Measurements from ENCODE around the gene OSBP2.

OSBP2 gene

DNA sequence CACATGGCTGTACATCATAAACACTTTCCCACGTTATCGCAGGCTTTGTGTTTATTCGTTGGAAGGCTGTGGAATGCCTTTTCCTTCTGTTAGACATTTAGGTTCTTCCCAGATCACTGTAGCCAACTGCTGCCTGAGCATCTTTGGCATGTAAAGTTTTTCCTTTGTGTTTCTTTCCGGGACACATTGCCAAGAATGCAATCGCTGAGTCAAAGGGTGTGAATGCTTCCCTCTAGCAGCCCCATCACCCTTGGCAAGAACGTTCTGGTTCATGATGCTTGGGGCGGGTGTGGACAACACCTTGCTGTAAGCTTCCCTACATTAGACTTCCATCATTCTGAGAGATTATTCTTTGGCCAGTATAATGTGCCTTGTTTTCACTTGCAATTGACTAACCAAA lies 136.2 kb downstream of the OSBP2 start:
- Histone ChIP-seq H3K9me3 (ENCODE audit: control insufficient read depth, low read length) (no peaks in the 10 kb centered on the region), H3K27me3 (ENCODE audit: control insufficient read depth, insufficient read depth, low read length, poor library complexity, severe bottlenecking) (no peaks in the 10 kb centered on the region), H3K4me3 (ENCODE audit: insufficient read depth, low read depth, low read length) (no peak overlapping the region), H3K27ac (ENCODE audit: insufficient read depth, low read depth, low read length, poor library complexity, severe bottlenecking) (no peak overlapping the region), H3K4me1 (ENCODE audit: control insufficient read depth, insufficient read depth, low read length) (no peaks in the 10 kb centered on the region), H3K36me3 (ENCODE audit: control insufficient read depth, insufficient read depth, low read length) (no peaks in the 10 kb centered on the region)
- 53 to 67% methylated on average over 7 of the region's 7 CpGs for WGBS, 2 experiments

DNA sequence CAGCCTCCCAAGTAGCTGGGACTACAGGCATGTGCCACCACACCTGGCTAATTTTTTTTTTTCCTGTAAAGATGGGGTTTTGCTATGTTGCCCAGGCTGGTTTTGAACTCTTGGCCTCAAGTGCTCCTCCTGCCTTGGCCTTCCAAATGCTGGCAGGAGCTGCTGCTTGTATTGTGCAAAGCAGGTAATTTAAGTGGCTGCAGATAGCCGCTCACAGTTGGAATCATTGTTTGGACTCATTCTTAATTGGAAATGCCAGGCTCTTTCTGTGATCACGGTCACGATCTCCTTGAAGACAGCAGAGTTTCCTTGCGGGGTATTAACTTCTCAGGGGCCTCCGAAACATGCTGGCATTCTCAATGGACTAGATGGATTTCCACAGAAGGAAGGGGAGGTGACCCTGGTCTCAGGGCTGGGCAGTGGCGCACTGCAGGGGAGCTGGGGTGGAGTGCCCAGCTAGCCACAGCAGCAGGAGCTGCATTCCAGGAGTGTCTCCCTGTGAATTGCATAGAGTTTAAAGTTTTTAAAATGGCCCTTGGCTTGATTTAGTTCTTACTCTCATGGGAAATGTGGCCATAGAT lies 137.8 kb downstream of the OSBP2 start:
- H3K9me3 ChIP-seq (ENCODE audit: control insufficient read depth, low read length), result no peaks in the 10 kb centered on the region
- no peaks in the 10 kb centered on the region for H3K4me1 ChIP-seq (ENCODE audit: control insufficient read depth, insufficient read depth, low read length)
- no peak overlapping the region for H3K27ac ChIP-seq (ENCODE audit: insufficient read depth, low read depth, low read length, poor library complexity, severe bottlenecking)
- no peaks in the 10 kb centered on the region for H3K36me3 ChIP-seq (ENCODE audit: control insufficient read depth, insufficient read depth, low read length)
- H3K4me3 ChIP-seq (ENCODE audit: insufficient read depth, low read depth, low read length), result no peak overlapping the region
- H3K27me3 ChIP-seq (ENCODE audit: control insufficient read depth, insufficient read depth, low read length, poor library complexity, severe bottlenecking), result no peaks in the 10 kb centered on the region
- 89 to 91% methylated on average over 6 of the region's 6 CpGs for WGBS, 2 experiments

GRCh38 chr22:30833322-30833721 lies 138.6 kb downstream of the OSBP2 start:
- Histone ChIP-seq H3K27me3 (ENCODE audit: control insufficient read depth, insufficient read depth, low read length, poor library complexity, severe bottlenecking) (no peaks in the 10 kb centered on the region), H3K36me3 (ENCODE audit: control insufficient read depth, insufficient read depth, low read length) (no peaks in the 10 kb centered on the region), H3K4me1 (ENCODE audit: control insufficient read depth, insufficient read depth, low read length) (no peaks in the 10 kb centered on the region), H3K4me3 (ENCODE audit: insufficient read depth, low read depth, low read length) (no peak overlapping the region), H3K27ac (ENCODE audit: insufficient read depth, low read depth, low read length, poor library complexity, severe bottlenecking) (no peak overlapping the region), H3K9me3 (ENCODE audit: control insufficient read depth, low read length) (no peaks in the 10 kb centered on the region)
- WGBS, 2 experiments, result 94 to 97% methylated on average over 2 of the region's 2 CpGs

DNA sequence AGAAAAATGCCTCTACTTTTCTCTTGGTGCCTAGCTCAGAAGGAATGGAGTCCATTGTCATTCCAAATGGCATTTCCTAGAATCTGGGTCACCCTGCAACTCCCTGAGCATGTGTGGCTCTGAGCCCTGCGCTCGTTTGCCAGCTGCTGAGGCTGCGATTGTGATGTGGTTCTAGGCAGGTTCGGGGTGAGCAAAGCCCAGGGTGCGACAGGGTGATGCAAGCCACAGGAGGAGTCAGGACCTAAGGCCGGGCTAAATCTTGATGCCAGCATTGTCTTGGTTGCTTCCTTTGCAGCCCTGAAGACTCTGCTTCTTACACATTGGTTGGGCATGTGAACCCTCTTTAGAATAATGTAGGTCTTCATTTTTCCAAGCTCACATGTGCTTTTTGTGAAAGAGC lies 142.9 kb downstream of the OSBP2 start:
- WGBS, 2 experiments, result 83 to 84% methylated on average over 6 of the region's 6 CpGs

DNA sequence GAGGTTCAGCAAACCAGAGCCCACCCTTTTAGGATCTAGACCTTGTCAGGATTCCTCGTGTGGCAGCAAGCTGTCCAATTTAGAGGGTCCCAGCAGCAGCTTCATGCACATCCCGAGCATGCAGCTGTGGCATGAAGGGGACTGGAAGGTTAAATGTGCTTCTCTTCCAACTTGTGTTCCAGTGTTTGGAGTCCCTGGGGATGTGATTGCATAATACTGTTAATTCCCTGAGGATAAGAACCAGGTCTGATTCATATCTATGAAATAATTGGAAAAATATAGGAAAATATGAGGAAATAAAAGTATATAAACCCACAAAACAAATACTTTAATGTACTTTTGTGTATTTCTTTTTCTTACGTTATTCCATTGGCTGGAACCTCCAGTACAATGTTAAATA lies 143.4 kb downstream of the OSBP2 start:
- 92% methylated on average over 3 of the region's 3 CpGs for WGBS, 2 experiments
- H3K4me3 ChIP-seq (ENCODE audit: insufficient read depth, low read depth, low read length), result no peak overlapping the region
- no peaks in the 10 kb centered on the region for H3K36me3 ChIP-seq (ENCODE audit: control insufficient read depth, insufficient read depth, low read length)
- no peak overlapping the region for H3K27ac ChIP-seq (ENCODE audit: insufficient read depth, low read depth, low read length, poor library complexity, severe bottlenecking)
- H3K9me3 ChIP-seq (ENCODE audit: control insufficient read depth, low read length), result no peaks in the 10 kb centered on the region
- no peaks in the 10 kb centered on the region for H3K27me3 ChIP-seq (ENCODE audit: control insufficient read depth, insufficient read depth, low read length, poor library complexity, severe bottlenecking)
- H3K4me1 ChIP-seq (ENCODE audit: control insufficient read depth, insufficient read depth, low read length), result no peaks in the 10 kb centered on the region

More for the DNA sequence above, 142.9 kb downstream of the OSBP2 start:
- Histone ChIP-seq H3K9me3 (ENCODE audit: control insufficient read depth, low read length) (no peaks in the 10 kb centered on the region), H3K27me3 (ENCODE audit: control insufficient read depth, insufficient read depth, low read length, poor library complexity, severe bottlenecking) (no peaks in the 10 kb centered on the region), H3K36me3 (ENCODE audit: control insufficient read depth, insufficient read depth, low read length) (no peaks in the 10 kb centered on the region), H3K4me1 (ENCODE audit: control insufficient read depth, insufficient read depth, low read length) (no peaks in the 10 kb centered on the region), H3K27ac (ENCODE audit: insufficient read depth, low read depth, low read length, poor library complexity, severe bottlenecking) (no peak overlapping the region), H3K4me3 (ENCODE audit: insufficient read depth, low read depth, low read length) (no peak overlapping the region)

- Histone ChIP-seq H3K4me3 (ENCODE audit: insufficient read depth, low read depth, low read length) (no peak overlapping the region), H3K36me3 (ENCODE audit: control insufficient read depth, insufficient read depth, low read length) (no peaks in the 10 kb centered on the region), H3K9me3 (ENCODE audit: control insufficient read depth, low read length) (no peaks in the 10 kb centered on the region), H3K27me3 (ENCODE audit: control insufficient read depth, insufficient read depth, low read length, poor library complexity, severe bottlenecking) (no peaks in the 10 kb centered on the region), H3K27ac (ENCODE audit: insufficient read depth, low read depth, low read length, poor library complexity, severe bottlenecking) (no peak overlapping the region), H3K4me1 (ENCODE audit: control insufficient read depth, insufficient read depth, low read length) (no peaks in the 10 kb centered on the region)
- WGBS, 2 experiments, result 94 to 100% methylated on average over 5 of the region's 5 CpGs
Observed at GRCh38 chr22:30841273-30841672, 146.6 kb downstream of the OSBP2 start.

- H3K36me3 ChIP-seq (ENCODE audit: control insufficient read depth, insufficient read depth, low read length), result no peaks in the 10 kb centered on the region
- no peak overlapping the region for H3K27ac ChIP-seq (ENCODE audit: insufficient read depth, low read depth, low read length, poor library complexity, severe bottlenecking)
- no peaks in the 10 kb centered on the region for H3K9me3 ChIP-seq (ENCODE audit: control insufficient read depth, low read length)
- no peaks in the 10 kb centered on the region for H3K4me1 ChIP-seq (ENCODE audit: control insufficient read depth, insufficient read depth, low read length)
- no peaks in the 10 kb centered on the region for H3K27me3 ChIP-seq (ENCODE audit: control insufficient read depth, insufficient read depth, low read length, poor library complexity, severe bottlenecking)
- no peak overlapping the region for H3K4me3 ChIP-seq (ENCODE audit: insufficient read depth, low read depth, low read length)
- WGBS, 2 experiments, result 85 to 87% methylated on average over 4 of the region's 4 CpGs
Observed at GRCh38 chr22:30843245-30843644, 148.6 kb downstream of the OSBP2 start.

GRCh38 chr22:30847583-30847982 lies 152.9 kb downstream of the OSBP2 start:
- Histone ChIP-seq H3K36me3 (ENCODE audit: control insufficient read depth, insufficient read depth, low read length) (no peaks in the 10 kb centered on the region), H3K4me1 (ENCODE audit: control insufficient read depth, insufficient read depth, low read length) (no peaks in the 10 kb centered on the region), H3K9me3 (ENCODE audit: control insufficient read depth, low read length) (no peaks in the 10 kb centered on the region), H3K4me3 (ENCODE audit: insufficient read depth, low read depth, low read length) (no peak overlapping the region), H3K27ac (ENCODE audit: insufficient read depth, low read depth, low read length, poor library complexity, severe bottlenecking) (no peak overlapping the region), H3K27me3 (ENCODE audit: control insufficient read depth, insufficient read depth, low read length, poor library complexity, severe bottlenecking) (no peaks in the 10 kb centered on the region)
- WGBS, 2 experiments, result no CpG with 5 or more reads among the region's 1 CpG

DNA sequence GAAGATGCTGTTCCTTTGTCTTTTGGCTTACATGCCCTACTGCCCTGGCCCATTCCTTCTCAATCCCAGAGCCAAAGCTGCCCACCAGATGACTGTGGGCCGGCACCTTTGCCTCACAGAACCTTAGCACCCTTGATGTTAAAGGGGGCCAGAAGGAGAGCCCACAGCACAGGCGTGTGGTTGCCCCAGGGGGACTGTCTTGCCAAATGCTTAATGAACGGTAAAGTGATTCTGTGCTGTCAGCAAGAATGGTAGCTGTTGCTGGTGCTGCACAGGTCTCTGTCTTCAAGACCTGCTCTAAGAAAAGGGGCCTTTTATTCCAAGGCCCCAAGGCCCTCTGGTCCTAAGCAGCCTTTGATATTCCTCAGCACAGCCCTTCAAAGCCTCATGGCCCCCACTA lies 160.6 kb downstream of the OSBP2 start:
- Histone ChIP-seq H3K27me3 (ENCODE audit: control insufficient read depth, insufficient read depth, low read length, poor library complexity, severe bottlenecking) (no peaks in the 10 kb centered on the region), H3K27ac (ENCODE audit: insufficient read depth, low read depth, low read length, poor library complexity, severe bottlenecking) (no peak overlapping the region), H3K4me1 (ENCODE audit: control insufficient read depth, insufficient read depth, low read length) (no peaks in the 10 kb centered on the region), H3K36me3 (ENCODE audit: control insufficient read depth, insufficient read depth, low read length) (no peaks in the 10 kb centered on the region), H3K9me3 (ENCODE audit: control insufficient read depth, low read length) (no peaks in the 10 kb centered on the region), H3K4me3 (ENCODE audit: insufficient read depth, low read depth, low read length) (no peak overlapping the region)
- 93 to 94% methylated on average over 3 of the region's 3 CpGs for WGBS, 2 experiments

GRCh38 chr22:30855677-30856518 lies 161.2 kb downstream of the OSBP2 start:
- H3K27me3 ChIP-seq (ENCODE audit: control insufficient read depth, insufficient read depth, low read length, poor library complexity, severe bottlenecking), result no peaks in the 10 kb centered on the region
- no peak overlapping the region for H3K27ac ChIP-seq (ENCODE audit: insufficient read depth, low read depth, low read length, poor library complexity, severe bottlenecking)
- no peak overlapping the region for H3K4me3 ChIP-seq (ENCODE audit: insufficient read depth, low read depth, low read length)
- H3K9me3 ChIP-seq (ENCODE audit: control insufficient read depth, low read length), result no peaks in the 10 kb centered on the region
- H3K4me1 ChIP-seq (ENCODE audit: control insufficient read depth, insufficient read depth, low read length), result no peaks in the 10 kb centered on the region
- 93% methylated on average over 4 of the region's 4 CpGs for WGBS, 2 experiments
- no peaks in the 10 kb centered on the region for H3K36me3 ChIP-seq (ENCODE audit: control insufficient read depth, insufficient read depth, low read length)

Data from ectodermal cell (in vitro differentiated cells).